Measurements from ENCODE around the gene CEMIP2.
"Not testable (repeated sequence)": the region's sequence is repeated elsewhere in the genome, so short reads cannot be mapped to it uniquely, and the experiment has no call there.

The CEMIP2 gene

GRCh38 chr9:71678999-71679398, 89.3 kb downstream of the CEMIP2 start:
- no peak for DNase-seq (ENCODE audit: low read depth)

GRCh38 chr9:71677209-71677608, 91.1 kb downstream of the CEMIP2 start:
- no peak for DNase-seq (ENCODE audit: low read depth)

- no peak for DNase-seq (ENCODE audit: low read depth)
Observed at GRCh38 chr9:71676460-71676859, 91.9 kb downstream of the CEMIP2 start.

- DNase-seq (ENCODE audit: low read depth) = no peak
Observed at GRCh38 chr9:71675857-71676165, 92.5 kb downstream of the CEMIP2 start.

GRCh38 chr9:71675105-71675856, 93.0 kb downstream of the CEMIP2 start:
- no peak for DNase-seq (ENCODE audit: low read depth)

GRCh38 chr9:71672573-71672972, 95.7 kb downstream of the CEMIP2 start:
- DNase-seq (ENCODE audit: low read depth) = no peak

GRCh38 chr9:71671289-71671688, 97.0 kb downstream of the CEMIP2 start:
- DNase-seq (ENCODE audit: low read depth) = no peak

GRCh38 chr9:71670121-71670520, 98.2 kb downstream of the CEMIP2 start:
- DNase-seq (ENCODE audit: low read depth) = no peak

GRCh38 chr9:71669284-71669995, 98.9 kb downstream of the CEMIP2 start:
- no peak for DNase-seq (ENCODE audit: low read depth)

- DNase-seq (ENCODE audit: low read depth) = no peak
Observed at GRCh38 chr9:71668717-71669116, 99.6 kb downstream of the CEMIP2 start.

- no peak for DNase-seq (ENCODE audit: low read depth)
Observed at GRCh38 chr9:71665247-71665646, 103.1 kb downstream of the CEMIP2 start.

- no peak for DNase-seq (ENCODE audit: low read depth)
Observed at GRCh38 chr9:71664566-71664965, 103.7 kb downstream of the CEMIP2 start.

GRCh38 chr9:71663931-71664459, 104.3 kb downstream of the CEMIP2 start:
- DNase-seq (ENCODE audit: low read depth) = no peak

GRCh38 chr9:71663216-71663615, 105.1 kb downstream of the CEMIP2 start:
- no peak for DNase-seq (ENCODE audit: low read depth)

GRCh38 chr9:71662082-71662481, 106.2 kb downstream of the CEMIP2 start:
- DNase-seq (ENCODE audit: low read depth) = no peak

GRCh38 chr9:71657276-71657675, 111.0 kb downstream of the CEMIP2 start:
- DNase-seq (ENCODE audit: low read depth) = not testable (repeated sequence)

GRCh38 chr9:71656496-71656895, 111.8 kb downstream of the CEMIP2 start:
- no peak for DNase-seq (ENCODE audit: low read depth)

GRCh38 chr9:71655778-71656177, 112.5 kb downstream of the CEMIP2 start:
- no peak for DNase-seq (ENCODE audit: low read depth)

- no peak for DNase-seq (ENCODE audit: low read depth)
Observed at GRCh38 chr9:71655141-71655540, 113.2 kb downstream of the CEMIP2 start.

- no peak for DNase-seq (ENCODE audit: low read depth)
Observed at GRCh38 chr9:71652480-71652879, 115.8 kb downstream of the CEMIP2 start.

- DNase-seq (ENCODE audit: low read depth) = no peak
Observed at GRCh38 chr9:71648453-71648852, 119.9 kb downstream of the CEMIP2 start.

GRCh38 chr9:71647094-71647591, 121.2 kb downstream of the CEMIP2 start:
- DNase-seq (ENCODE audit: low read depth) = peak; percentile 1

- no peak for DNase-seq (ENCODE audit: low read depth)
Observed at GRCh38 chr9:71646131-71646530, 122.2 kb downstream of the CEMIP2 start.

Data from stimulated activated CD8-positive, alpha-beta memory T cell treated with anti-CD3 and anti-CD28 coated beads, Interleukin-4, amount 100 ng/mL, for 24 hours (primary cell).